ENCODE data around the gene NPIPB8.
"Not testable (repeated sequence)": the region's sequence is repeated elsewhere in the genome, so short reads cannot be mapped to it uniquely, and the experiment has no call there.

Gene NPIPB8

GRCh38 chr16:28607116-28607623, 30.7 kb upstream of the NPIPB8 start:
- DNase-seq (ENCODE audit: low spot score), result no peak

GRCh38 chr16:28607681-28608495, 30.0 kb upstream of the NPIPB8 start:
- DNase-seq (ENCODE audit: low spot score), result not testable (repeated sequence)

- not testable (repeated sequence) for DNase-seq (ENCODE audit: low spot score)
Observed at GRCh38 chr16:28608496-28608808, 29.4 kb upstream of the NPIPB8 start.

GRCh38 chr16:28608867-28609596, 28.8 kb upstream of the NPIPB8 start:
- not testable (repeated sequence) for DNase-seq (ENCODE audit: low spot score)

GRCh38 chr16:28609631-28610594, 28.0 kb upstream of the NPIPB8 start, which contains the start of gene SULT1A1:
Gene SULT1A1 (minus strand): TSS chr16:28610044. CDS start chr16:28608855, 1,189 bp downstream.
- DNase-seq (ENCODE audit: low spot score), result no peak

GRCh38 chr16:28610595-28611191, 27.2 kb upstream of the NPIPB8 start:
- no peak for DNase-seq (ENCODE audit: low spot score)

GRCh38 chr16:28612359-28613280, 25.2 kb upstream of the NPIPB8 start:
- not testable (repeated sequence) for DNase-seq (ENCODE audit: low spot score)

- DNase-seq (ENCODE audit: low spot score), result not testable (repeated sequence)
Observed at GRCh38 chr16:28613912-28614311, 24.0 kb upstream of the NPIPB8 start.

GRCh38 chr16:28614561-28614960, 23.3 kb upstream of the NPIPB8 start:
- not testable (repeated sequence) for DNase-seq (ENCODE audit: low spot score)

- DNase-seq (ENCODE audit: low spot score), result not testable (repeated sequence)
Observed at GRCh38 chr16:28615486-28616223, 22.2 kb upstream of the NPIPB8 start.

- not testable (repeated sequence) for DNase-seq (ENCODE audit: low spot score)
Observed at GRCh38 chr16:28616224-28616577, 21.7 kb upstream of the NPIPB8 start.

GRCh38 chr16:28616636-28617035, 21.2 kb upstream of the NPIPB8 start:
- no peak for DNase-seq (ENCODE audit: low spot score)

- DNase-seq (ENCODE audit: low spot score), result no peak
Observed at GRCh38 chr16:28617874-28618273, 20.0 kb upstream of the NPIPB8 start.

GRCh38 chr16:28620316-28620715, 17.5 kb upstream of the NPIPB8 start:
- not testable (repeated sequence) for DNase-seq (ENCODE audit: low spot score)

GRCh38 chr16:28621481-28622155, 16.2 kb upstream of the NPIPB8 start:
- no peak for DNase-seq (ENCODE audit: low spot score)

- DNase-seq (ENCODE audit: low spot score), result not testable (repeated sequence)
Observed at GRCh38 chr16:28622532-28623171, 15.2 kb upstream of the NPIPB8 start.

GRCh38 chr16:28623172-28623711, 14.6 kb upstream of the NPIPB8 start:
- DNase-seq (ENCODE audit: low spot score), result peak; percentile 64

- not testable (repeated sequence) for DNase-seq (ENCODE audit: low spot score)
Observed at GRCh38 chr16:28630905-28631304, 7.0 kb upstream of the NPIPB8 start.
